Suprapubic skin (tissue), 4 donors: ENCODE data around the gene RAB21.

Source experiments
- EP300 ChIP-seq: sonication (generic); formaldehyde crosslinking; IDR thresholded peaks from one replicate; pipeline ENCODE4 v1.6.1; 2017; ENCODE audit warnings: antibody characterized with exemption
- POLR2A ChIP-seq, 2 donors: fragments of 450-650 bp; IDR thresholded peaks; one replicate each; pipeline ENCODE4 v1.6.1; 2017; ENCODE audit warnings: antibody characterized with exemption in 2 of 2, mild to moderate bottlenecking in 2 of 2, moderate library complexity in 2 of 2
- POLR2AphosphoS5 ChIP-seq, 3 donors: sonication (generic); formaldehyde crosslinking; IDR thresholded peaks; one replicate each; pipeline ENCODE4 v1.6.1; 2017; ENCODE audit warnings: antibody characterized with exemption in 3 of 3
- TF ChIP-seq, protein P1 (sequence below), 2 donors: fragments of 200-600 bp in 1 of 2; fragments of 450-650 bp in 1 of 2; sonication (generic) in 1 of 2; IDR thresholded peaks; one replicate each; pipeline ENCODE4 v1.5.1; 2016 to 2019; ENCODE audit warnings: antibody characterized with exemption in 2 of 2, mild to moderate bottlenecking in 1 of 2, moderate library complexity in 1 of 2

DNA sequence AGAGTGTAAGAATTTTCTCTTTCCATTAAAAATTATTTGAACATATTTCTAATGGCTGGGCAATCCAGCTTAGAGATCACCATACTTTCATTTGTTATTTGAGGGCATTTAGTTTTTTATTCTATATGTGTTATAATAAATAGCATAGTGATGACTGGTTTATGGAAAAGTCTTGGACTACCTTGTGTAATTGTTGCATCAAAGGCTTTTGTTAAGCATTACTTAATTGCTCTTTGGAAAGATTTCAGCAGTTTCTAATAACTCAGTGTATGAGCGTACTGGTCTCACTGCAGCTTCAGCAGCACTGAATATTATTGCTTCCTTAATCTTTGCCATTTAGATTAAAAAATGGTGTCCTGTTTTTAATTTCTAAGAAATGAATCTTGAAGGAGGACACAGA is 46.0 kb upstream of the RAB21 start:
- no peak for TF ChIP-seq POLR2AphosphoS5 (IDR thresholded peaks at IDR 0.05)
- TF ChIP-seq, protein P1, sequence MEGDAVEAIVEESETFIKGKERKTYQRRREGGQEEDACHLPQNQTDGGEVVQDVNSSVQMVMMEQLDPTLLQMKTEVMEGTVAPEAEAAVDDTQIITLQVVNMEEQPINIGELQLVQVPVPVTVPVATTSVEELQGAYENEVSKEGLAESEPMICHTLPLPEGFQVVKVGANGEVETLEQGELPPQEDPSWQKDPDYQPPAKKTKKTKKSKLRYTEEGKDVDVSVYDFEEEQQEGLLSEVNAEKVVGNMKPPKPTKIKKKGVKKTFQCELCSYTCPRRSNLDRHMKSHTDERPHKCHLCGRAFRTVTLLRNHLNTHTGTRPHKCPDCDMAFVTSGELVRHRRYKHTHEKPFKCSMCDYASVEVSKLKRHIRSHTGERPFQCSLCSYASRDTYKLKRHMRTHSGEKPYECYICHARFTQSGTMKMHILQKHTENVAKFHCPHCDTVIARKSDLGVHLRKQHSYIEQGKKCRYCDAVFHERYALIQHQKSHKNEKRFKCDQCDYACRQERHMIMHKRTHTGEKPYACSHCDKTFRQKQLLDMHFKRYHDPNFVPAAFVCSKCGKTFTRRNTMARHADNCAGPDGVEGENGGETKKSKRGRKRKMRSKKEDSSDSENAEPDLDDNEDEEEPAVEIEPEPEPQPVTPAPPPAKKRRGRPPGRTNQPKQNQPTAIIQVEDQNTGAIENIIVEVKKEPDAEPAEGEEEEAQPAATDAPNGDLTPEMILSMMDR (IDR thresholded peaks at IDR 0.05) = no peak
- no peak for TF ChIP-seq POLR2A (IDR thresholded peaks at IDR 0.05)
- TF ChIP-seq EP300 = no peak
